NB4 (cell line): Measurements from ENCODE around the gene KLF3.

Source experiments
- DNase-seq: peaks from one replicate; pipeline ENCODE4 v3.0.0; 2010; ENCODE audit warnings: low read depth
- H3K4me3 ChIP-seq: one replicate; pipeline ENCODE4 v1.5.1; 2011; ENCODE audit warnings: mild to moderate bottlenecking, low read depth, low read length, moderate library complexity
- CTCF ChIP-seq: IDR thresholded peaks from one replicate; pipeline ENCODE4 v1.5.1; 2012; ENCODE audit warnings: low read depth, low read length
- MYC ChIP-seq: IDR thresholded peaks from 2 replicates; pipeline ENCODE4 v1.6.1; 2011; ENCODE audit warnings: low read depth, low read length
- POLR2A ChIP-seq: IDR thresholded peaks from 2 replicates; pipeline ENCODE4 v1.6.1; 2011; ENCODE audit warnings: mild to moderate bottlenecking; ENCODE audit not compliant: insufficient read length; ENCODE audit errors: extremely low read depth
- TF ChIP-seq, protein P1 (sequence below): IDR thresholded peaks from 2 replicates; pipeline ENCODE4 v1.6.1; 2011; ENCODE audit warnings: low read depth, low read length

KLF3 gene

GRCh38 chr4:38663801-38664705 lies at the start of gene KLF3:
KLF3 (plus strand) TSS chr4:38664199; CDS start chr4:38680626, 16,427 bp downstream.
- H3K4me3 ChIP-seq, result peak within 1 kb of the TSS; percentile 58
- peak; percentile 91 for DNase-seq
- TF ChIP-seq CTCF, result no peak
- TF ChIP-seq MYC, result peak; percentile 21; the same call in 1 of the 2 replicates
- TF ChIP-seq POLR2A, result peak; percentile 43

DNA sequence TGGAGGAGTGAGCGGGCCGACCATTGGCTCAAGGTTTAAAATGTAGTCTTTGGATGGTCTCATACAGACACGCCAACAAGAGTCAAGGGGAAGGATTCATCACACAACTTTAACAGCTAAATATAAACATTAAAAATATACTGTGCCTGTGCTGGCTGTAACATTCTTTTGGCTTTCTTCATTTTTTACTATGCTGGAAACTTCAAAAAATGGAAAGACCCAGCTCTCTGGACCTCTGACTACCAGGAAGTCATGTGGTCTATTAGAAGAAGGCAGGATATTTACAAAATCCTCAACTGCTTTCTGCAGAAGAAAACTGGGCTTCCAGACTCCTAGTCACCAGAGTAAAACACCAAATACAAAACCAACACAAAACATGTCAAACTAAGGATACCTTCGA lies 49.8 kb upstream of the KLF3 start:
- DNase-seq, result no peak
- no peak overlapping the region for H3K4me3 ChIP-seq
- TF ChIP-seq, protein P1, sequence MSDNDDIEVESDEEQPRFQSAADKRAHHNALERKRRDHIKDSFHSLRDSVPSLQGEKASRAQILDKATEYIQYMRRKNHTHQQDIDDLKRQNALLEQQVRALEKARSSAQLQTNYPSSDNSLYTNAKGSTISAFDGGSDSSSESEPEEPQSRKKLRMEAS, result no peak
- TF ChIP-seq POLR2A (no peak), MYC (no peak), CTCF (no peak)

- H3K4me3 ChIP-seq, result no peak overlapping the region
- TF ChIP-seq, protein P1, result no peak
- TF ChIP-seq CTCF (no peak), POLR2A (no peak), MYC (no peak)
- no peak for DNase-seq
These were observed 48.2 kb upstream of the KLF3 start for GRCh38 chr4:38615847-38616246.

- H3K4me3 ChIP-seq, result no peak overlapping the region
- no peak for DNase-seq
- no peak for TF ChIP-seq MYC
- TF ChIP-seq POLR2A, result no peak
- TF ChIP-seq, protein P1, result no peak
- TF ChIP-seq CTCF, result no peak
These were observed 45.5 kb upstream of the KLF3 start for GRCh38 chr4:38618505-38618904.

- TF ChIP-seq, protein P1, result no peak
- no peak for TF ChIP-seq MYC
- TF ChIP-seq POLR2A, result no peak
- TF ChIP-seq CTCF, result no peak
- DNase-seq, result no peak
- no peak overlapping the region for H3K4me3 ChIP-seq
These were observed 44.7 kb upstream of the KLF3 start for GRCh38 chr4:38619316-38619715.
